OCI-LY1 (cell line): Measurements from ENCODE around the gene SCRG1.

ENCODE experiments used
- H2AFZ ChIP-seq: fragments of 200-600 bp; sonication (generic), shearing (Covaris generic); 2 replicates; pipeline ENCODE4 v1.6.0; 2014; ENCODE audit warnings: antibody characterized with exemption, mild to moderate bottlenecking, low read length
- H3F3A ChIP-seq: fragments of 200-600 bp; sonication (generic), shearing (Covaris generic); 2 replicates; pipeline ENCODE4 v1.6.0; 2014; ENCODE audit warnings: mild to moderate bottlenecking, antibody characterized with exemption, low read length, moderate library complexity; ENCODE audit not compliant: insufficient read depth
- H3K27ac ChIP-seq: fragments of 200-600 bp; sonication (generic); 2 replicates; pipeline ENCODE4 v1.5.1; 2014; ENCODE audit warnings: low read length, mixed run types, mild to moderate bottlenecking, low read depth; ENCODE audit not compliant: poor library complexity, severe bottlenecking
- H3K27me3 ChIP-seq: fragments of 200-600 bp; sonication (generic); 2 replicates; pipeline ENCODE4 v1.6.0; 2014; ENCODE audit warnings: antibody characterized with exemption, mild to moderate bottlenecking, low read length, moderate library complexity; ENCODE audit not compliant: insufficient read depth
- H3K36me3 ChIP-seq: fragments of 200-600 bp; sonication (generic); 2 replicates; pipeline ENCODE4 v1.6.1; 2014; ENCODE audit warnings: mild to moderate bottlenecking, antibody characterized with exemption, low read length, moderate library complexity, mixed read lengths; ENCODE audit not compliant: insufficient read depth
- H3K4me1 ChIP-seq: fragments of 200-600 bp; sonication (generic); 2 replicates; pipeline ENCODE4 v1.5.1; 2014; ENCODE audit warnings: mild to moderate bottlenecking, low read length, moderate library complexity; ENCODE audit not compliant: insufficient read depth, severe bottlenecking
- H3K4me2 ChIP-seq: fragments of 200-600 bp; sonication (generic), shearing (Covaris generic); 2 replicates; pipeline ENCODE4 v1.6.1; 2014; ENCODE audit warnings: low read length
- H3K4me3 ChIP-seq: fragments of 200-600 bp; sonication (generic); 2 replicates; pipeline ENCODE4 v1.5.1; 2014; ENCODE audit warnings: low read length, low read depth, mild to moderate bottlenecking, mixed read lengths; ENCODE audit not compliant: poor library complexity, severe bottlenecking
- H3K79me2 ChIP-seq: fragments of 200-600 bp; shearing (Covaris generic); 2 replicates; pipeline ENCODE4 v1.6.1; 2016; ENCODE audit warnings: mixed run types, low read length, mixed read lengths; ENCODE audit not compliant: insufficient read depth
- H3K9ac ChIP-seq: fragments of 200-600 bp; sonication (generic), shearing (Covaris generic); 2 replicates; pipeline ENCODE4 v1.6.1; 2014; ENCODE audit warnings: mild to moderate bottlenecking, low read length, mixed read lengths
- H3K9me2 ChIP-seq: fragments of 200-600 bp; sonication (generic), shearing (Covaris generic); 2 replicates; pipeline ENCODE4 v1.6.1; 2014; ENCODE audit warnings: low read depth, mild to moderate bottlenecking, low read length, mixed read lengths
- H3K9me3 ChIP-seq: fragments of 200-600 bp; shearing (Covaris generic); 2 replicates; pipeline ENCODE4 v1.6.1; 2014; ENCODE audit warnings: low read length, mixed read lengths
- H4K20me1 ChIP-seq: fragments of 200-600 bp; sonication (generic), shearing (Covaris generic); 2 replicates; pipeline ENCODE4 v1.6.0; 2016; ENCODE audit warnings: mild to moderate bottlenecking, low read length; ENCODE audit not compliant: insufficient read depth
- CTCF ChIP-seq: fragments of 200-600 bp; sonication (generic), shearing (Covaris generic); IDR thresholded peaks from 2 replicates; pipeline ENCODE4 v1.5.1; 2017; ENCODE audit warnings: mild to moderate bottlenecking, antibody characterized with exemption, low read length, moderate library complexity, mixed read lengths
- EZH2 ChIP-seq: fragments of 200-600 bp; sonication (generic), shearing (Covaris generic); IDR thresholded peaks from 2 replicates; pipeline ENCODE4 v1.8.0; 2017; ENCODE audit warnings: borderline replicate concordance, mixed run types, mild to moderate bottlenecking, antibody characterized with exemption, low read length, moderate library complexity, mixed read lengths

SCRG1 gene

GRCh38 chr4:173398220-173398619 is 696 bp downstream of the SCRG1 start:
- H3K27ac ChIP-seq: no peak overlapping the region
- no peaks in the 10 kb centered on the region for H3K79me2 ChIP-seq
- no peak for TF ChIP-seq EZH2
- no peak for TF ChIP-seq CTCF
- H3K27me3 ChIP-seq: no peaks in the 10 kb centered on the region
- no peaks in the 10 kb centered on the region for H3K9me2 ChIP-seq
- no peak overlapping the region for H3K4me3 ChIP-seq
- H3K36me3 ChIP-seq: no peaks in the 10 kb centered on the region
- H3K9me3 ChIP-seq: no peaks in the 10 kb centered on the region
- H3K9ac ChIP-seq: no peak overlapping the region
- no peaks in the 10 kb centered on the region for H4K20me1 ChIP-seq
- no peak overlapping the region for H2AFZ ChIP-seq
- no peaks in the 10 kb centered on the region for H3F3A ChIP-seq
- no peaks in the 10 kb centered on the region for H3K4me1 ChIP-seq
- H3K4me2 ChIP-seq: no peak overlapping the region

GRCh38 chr4:173397604-173398003 is 1.3 kb downstream of the SCRG1 start:
- no peak overlapping the region for H3K9ac ChIP-seq
- TF ChIP-seq EZH2: no peak
- no peak for TF ChIP-seq CTCF
- H3K4me1 ChIP-seq: no peaks in the 10 kb centered on the region
- no peaks in the 10 kb centered on the region for H3F3A ChIP-seq
- H3K27me3 ChIP-seq: no peaks in the 10 kb centered on the region
- H3K36me3 ChIP-seq: no peaks in the 10 kb centered on the region
- no peak overlapping the region for H3K4me3 ChIP-seq
- no peak overlapping the region for H3K27ac ChIP-seq
- no peaks in the 10 kb centered on the region for H4K20me1 ChIP-seq
- no peak overlapping the region for H2AFZ ChIP-seq
- H3K79me2 ChIP-seq: no peaks in the 10 kb centered on the region
- no peak overlapping the region for H3K4me2 ChIP-seq
- no peaks in the 10 kb centered on the region for H3K9me3 ChIP-seq
- H3K9me2 ChIP-seq: no peaks in the 10 kb centered on the region

GRCh38 chr4:173391701-173392100 is 7.2 kb downstream of the SCRG1 start:
- H3K4me3 ChIP-seq: no peak overlapping the region
- no peaks in the 10 kb centered on the region for H4K20me1 ChIP-seq

More at GRCh38 chr4:173391701-173392100, 7.2 kb downstream of the SCRG1 start:
- no peaks in the 10 kb centered on the region for H3F3A ChIP-seq
- TF ChIP-seq CTCF (no peak), EZH2 (no peak)
- H3K4me2 ChIP-seq: no peak overlapping the region
- no peaks in the 10 kb centered on the region for H3K27me3 ChIP-seq
- no peak overlapping the region for H3K27ac ChIP-seq
- H3K9ac ChIP-seq: no peak overlapping the region
- H2AFZ ChIP-seq: no peak overlapping the region
- H3K79me2 ChIP-seq: no peaks in the 10 kb centered on the region
- no peaks in the 10 kb centered on the region for H3K9me2 ChIP-seq
- H3K36me3 ChIP-seq: no peaks in the 10 kb centered on the region
- H3K9me3 ChIP-seq: no peaks in the 10 kb centered on the region
- H3K4me1 ChIP-seq: no peaks in the 10 kb centered on the region
